Heart left ventricle (tissue), 13 donors: ENCODE measurements around the gene SLC7A1.

Experiments used
- POLR2A ChIP-seq, 2 donors: fragments of 450-650 bp; IDR thresholded peaks; one replicate each; pipeline ENCODE4 v1.6.1; 2017; ENCODE audit warnings: antibody characterized with exemption in 2 of 2, mild to moderate bottlenecking in 2 of 2, moderate library complexity in 2 of 2
- TF ChIP-seq, protein P1 (sequence below), 12 donors: fragments of 200-600 bp; sonication (generic) in 4 of 12; IDR thresholded peaks; one replicate each; pipeline versions ENCODE4 v1.5.0 to v1.8.0; 2018 to 2022; ENCODE audit warnings: antibody characterized with exemption in 12 of 12, mild to moderate bottlenecking in 5 of 12
- donor health status: ischemic (EF 13 %, LVEDD 7.1; RV severe dilation, severe dysfunction).
- donor health status: DM: no; HTN: yes; CAD: no.
- donor health status: DM: no; HTN: no; CAD: no.
- donor health status: ischemic (EF 25% LVEDD 6.9; RV normal size, moderate dysfunction).
- donor health status: ischemic (EF 25% LVEDD 5.7; RV mildly dilated, moderate dysfunction).
- donor health status: ischemic (EF 35%, LVEDD 5.7; RV mildly dilated, moderate dysfunction).
- donor health status: nonischemic (EF 11% LVEDD 7.7; RV severe dilation, severe dysfunction).
- donor health status: DM: yes; HTN: yes; CAD: no.
- donor health status: PGD.
- donor health status: ischemic (EF 29% LVEDD 5.4; RV normal size, mild dysfunction).
- donor health status: nonischemic (EF 23%, LVEDD 6.1; RV moderate dilation, normal function).

DNA sequence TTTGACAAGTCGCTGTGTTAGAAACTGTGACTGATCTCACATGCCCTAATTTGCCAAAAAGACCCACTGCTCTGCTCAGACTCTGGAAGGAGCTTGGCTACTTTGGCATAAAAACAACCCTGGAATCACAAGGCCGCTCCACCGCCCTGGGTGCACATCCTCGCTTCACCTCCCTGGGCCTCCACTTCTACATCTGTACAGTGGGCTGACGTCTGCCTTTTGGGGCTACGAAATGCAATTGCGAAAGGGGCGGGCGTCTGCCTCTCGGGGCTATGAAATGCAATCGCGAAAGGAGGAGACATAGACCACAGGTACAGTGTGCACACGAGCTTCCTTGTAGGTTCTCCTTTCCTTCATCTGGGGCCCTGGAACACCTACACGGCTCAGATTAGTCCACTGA lies 74.2 kb downstream of the SLC7A1 start:
- TF ChIP-seq, protein P1, sequence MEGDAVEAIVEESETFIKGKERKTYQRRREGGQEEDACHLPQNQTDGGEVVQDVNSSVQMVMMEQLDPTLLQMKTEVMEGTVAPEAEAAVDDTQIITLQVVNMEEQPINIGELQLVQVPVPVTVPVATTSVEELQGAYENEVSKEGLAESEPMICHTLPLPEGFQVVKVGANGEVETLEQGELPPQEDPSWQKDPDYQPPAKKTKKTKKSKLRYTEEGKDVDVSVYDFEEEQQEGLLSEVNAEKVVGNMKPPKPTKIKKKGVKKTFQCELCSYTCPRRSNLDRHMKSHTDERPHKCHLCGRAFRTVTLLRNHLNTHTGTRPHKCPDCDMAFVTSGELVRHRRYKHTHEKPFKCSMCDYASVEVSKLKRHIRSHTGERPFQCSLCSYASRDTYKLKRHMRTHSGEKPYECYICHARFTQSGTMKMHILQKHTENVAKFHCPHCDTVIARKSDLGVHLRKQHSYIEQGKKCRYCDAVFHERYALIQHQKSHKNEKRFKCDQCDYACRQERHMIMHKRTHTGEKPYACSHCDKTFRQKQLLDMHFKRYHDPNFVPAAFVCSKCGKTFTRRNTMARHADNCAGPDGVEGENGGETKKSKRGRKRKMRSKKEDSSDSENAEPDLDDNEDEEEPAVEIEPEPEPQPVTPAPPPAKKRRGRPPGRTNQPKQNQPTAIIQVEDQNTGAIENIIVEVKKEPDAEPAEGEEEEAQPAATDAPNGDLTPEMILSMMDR (IDR thresholded peaks at IDR 0.05) = no peak
- no peak for TF ChIP-seq POLR2A (IDR thresholded peaks at IDR 0.05)
